ENCODE data around the gene ELMO1. TPM values are rescaled to one million over a fixed set of nuclear protein-coding genes. Genes with fewer than 3 reads are reported as not detected.

Gene ELMO1
- total RNA-seq, 1 donor from 2014 or later = 112 TPM

GRCh38 chr7:36965625-36966024 is 483.0 kb downstream of the ELMO1 start:
- H3K9me3 Mint-ChIP-seq = peaks cover 4% of the 10 kb centered on the region
- no peak overlapping the region for H3K27ac Mint-ChIP-seq
- peaks cover 44% of the 10 kb centered on the region for H3K4me1 Mint-ChIP-seq (ENCODE audit: low read depth)
- H3K27me3 Mint-ChIP-seq (ENCODE audit: low read depth) = no peaks in the 10 kb centered on the region
- no peak overlapping the region for H3K4me3 Mint-ChIP-seq (ENCODE audit: low read depth)
- intact Hi-C loops (cut with micrococcal nuclease) = loop anchor here (10.0 kb wide), 3 partner anchors 241 to 481 kb away; partner anchors contain the start of gene AOAH
- DNase-seq (ENCODE audit: low spot score) = no peak
- H3K36me3 Mint-ChIP-seq (ENCODE audit: low read depth) = peaks cover 27% of the 10 kb centered on the region

- H3K36me3 Mint-ChIP-seq (ENCODE audit: low read depth) = peaks cover 28% of the 10 kb centered on the region
- DNase-seq (ENCODE audit: low spot score) = no peak
- H3K27ac Mint-ChIP-seq = peak overlapping the region; percentile 42
- intact Hi-C loops (cut with micrococcal nuclease) = loop anchor here (5.0 to 10.0 kb wide), 5 partner anchors 103 to 479 kb away; partner anchors contain the start of gene AOAH
- no peak overlapping the region for H3K4me3 Mint-ChIP-seq (ENCODE audit: low read depth)
- H3K4me1 Mint-ChIP-seq (ENCODE audit: low read depth) = peaks cover 41% of the 10 kb centered on the region
- peaks cover 4% of the 10 kb centered on the region for H3K9me3 Mint-ChIP-seq
- no peaks in the 10 kb centered on the region for H3K27me3 Mint-ChIP-seq (ENCODE audit: low read depth)
These were observed 484.4 kb downstream of the ELMO1 start for GRCh38 chr7:36964297-36964696.

DNA sequence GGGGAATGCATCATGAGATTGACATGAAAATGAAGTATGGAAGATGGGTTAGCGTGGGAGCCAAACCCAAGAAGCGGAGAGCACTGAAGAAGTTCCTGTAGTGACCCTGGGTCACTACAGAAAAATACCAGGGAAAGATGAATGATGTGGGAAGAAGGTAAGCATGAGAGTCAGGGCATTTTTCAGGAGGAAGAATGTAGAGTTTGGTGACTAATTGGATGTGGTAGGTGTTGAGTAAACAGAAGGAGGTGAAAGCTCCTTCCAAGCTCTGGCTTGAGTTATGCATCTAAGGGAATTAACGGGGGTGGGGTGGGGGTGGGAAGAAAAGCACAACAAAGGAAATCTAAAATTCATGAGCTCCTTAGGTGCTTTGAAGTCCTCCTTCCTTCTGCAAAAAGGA is 486.3 kb downstream of the ELMO1 start:
- peaks cover 27% of the 10 kb centered on the region for H3K36me3 Mint-ChIP-seq (ENCODE audit: low read depth)
- peaks cover 40% of the 10 kb centered on the region for H3K4me1 Mint-ChIP-seq (ENCODE audit: low read depth)
- no peaks in the 10 kb centered on the region for H3K27me3 Mint-ChIP-seq (ENCODE audit: low read depth)
- H3K9me3 Mint-ChIP-seq = peaks cover 4% of the 10 kb centered on the region
- H3K4me3 Mint-ChIP-seq (ENCODE audit: low read depth) = no peak overlapping the region
- intact Hi-C loops (cut with micrococcal nuclease) = loop anchor here (5.0 to 10.0 kb wide), 5 partner anchors 105 to 478 kb away; partner anchors contain the start of gene AOAH
- DNase-seq (ENCODE audit: low spot score) = no peak
- no peak overlapping the region for H3K27ac Mint-ChIP-seq

DNA sequence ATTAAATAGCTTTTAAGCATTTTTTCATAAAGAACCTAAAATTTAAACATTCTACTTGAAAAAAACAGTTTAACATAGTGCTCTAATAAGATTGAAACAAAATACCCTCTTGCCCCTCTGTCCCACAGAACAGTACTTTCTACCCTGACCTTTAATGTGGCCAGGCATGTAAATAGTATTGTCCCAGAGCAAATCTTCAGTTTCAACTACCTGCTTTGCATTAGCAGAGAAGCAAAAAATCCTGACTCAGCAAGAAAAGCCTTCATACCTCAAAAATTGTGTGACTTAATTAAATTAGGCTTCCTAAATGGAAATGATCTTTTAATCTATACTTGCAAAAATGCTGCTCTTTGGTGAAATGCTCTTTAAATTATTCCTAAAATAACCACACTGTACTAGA is 487.0 kb downstream of the ELMO1 start:
- intact Hi-C loops (cut with micrococcal nuclease) = loop anchor here (2.0 to 10.0 kb wide), 6 partner anchors 106 to 477 kb away; partner anchors contain the start of gene AOAH
- DNase-seq (ENCODE audit: low spot score) = no peak
- H3K27me3 Mint-ChIP-seq (ENCODE audit: low read depth) = no peaks in the 10 kb centered on the region
- peaks cover 4% of the 10 kb centered on the region for H3K9me3 Mint-ChIP-seq
- no peak overlapping the region for H3K4me3 Mint-ChIP-seq (ENCODE audit: low read depth)
- no peak overlapping the region for H3K27ac Mint-ChIP-seq
- peaks cover 40% of the 10 kb centered on the region for H3K4me1 Mint-ChIP-seq (ENCODE audit: low read depth)
- peaks cover 25% of the 10 kb centered on the region for H3K36me3 Mint-ChIP-seq (ENCODE audit: low read depth)

GRCh38 chr7:36961097-36961496 is 487.6 kb downstream of the ELMO1 start:
- no peak for DNase-seq (ENCODE audit: low spot score)
- H3K27ac Mint-ChIP-seq = peak overlapping the region; percentile 71
- no peaks in the 10 kb centered on the region for H3K27me3 Mint-ChIP-seq (ENCODE audit: low read depth)
- H3K9me3 Mint-ChIP-seq = peaks cover 4% of the 10 kb centered on the region
- intact Hi-C loops (cut with micrococcal nuclease) = loop anchor here (2.0 to 10.0 kb wide), 6 partner anchors 106 to 476 kb away; partner anchors contain the start of gene AOAH
- H3K4me1 Mint-ChIP-seq (ENCODE audit: low read depth) = peaks cover 40% of the 10 kb centered on the region
- peaks cover 30% of the 10 kb centered on the region for H3K36me3 Mint-ChIP-seq (ENCODE audit: low read depth)
- peak overlapping the region; percentile 34 for H3K4me3 Mint-ChIP-seq (ENCODE audit: low read depth)

DNA sequence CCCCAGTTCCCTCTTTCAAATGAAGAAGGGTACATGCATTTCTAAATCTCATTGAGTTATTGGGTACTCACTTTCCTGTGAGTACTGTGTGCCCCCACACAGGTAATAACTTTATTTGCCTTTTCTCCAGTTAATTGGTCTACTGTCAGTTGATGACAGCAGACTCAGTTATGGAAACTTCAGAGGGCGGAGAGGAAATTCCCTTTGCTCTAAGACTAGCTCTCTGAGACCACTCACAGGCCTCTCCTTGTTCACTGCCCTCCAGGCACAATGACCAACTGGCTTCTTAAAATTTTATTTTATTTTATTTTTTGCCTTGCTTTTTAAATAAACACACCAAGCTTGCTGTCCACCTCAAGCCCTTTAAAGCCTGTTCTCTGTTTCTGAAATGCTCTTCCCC is 488.6 kb downstream of the ELMO1 start:
- no peak for DNase-seq (ENCODE audit: low spot score)
- H3K27ac Mint-ChIP-seq = peak overlapping the region; percentile 72
- peaks cover 36% of the 10 kb centered on the region for H3K4me1 Mint-ChIP-seq (ENCODE audit: low read depth)
- H3K4me3 Mint-ChIP-seq (ENCODE audit: low read depth) = no peak overlapping the region
- peaks cover 4% of the 10 kb centered on the region for H3K9me3 Mint-ChIP-seq
- intact Hi-C loops (cut with micrococcal nuclease) = loop anchor here (2.0 to 10.0 kb wide), 6 partner anchors 107 to 475 kb away; partner anchors contain the start of gene AOAH
- H3K36me3 Mint-ChIP-seq (ENCODE audit: low read depth) = peaks cover 33% of the 10 kb centered on the region
- no peaks in the 10 kb centered on the region for H3K27me3 Mint-ChIP-seq (ENCODE audit: low read depth)

GRCh38 chr7:36958111-36958733 is 490.4 kb downstream of the ELMO1 start:
- H3K36me3 Mint-ChIP-seq (ENCODE audit: low read depth) = peaks cover 35% of the 10 kb centered on the region
- H3K27ac Mint-ChIP-seq = no peak overlapping the region
- no peak overlapping the region for H3K4me3 Mint-ChIP-seq (ENCODE audit: low read depth)
- H3K27me3 Mint-ChIP-seq (ENCODE audit: low read depth) = no peaks in the 10 kb centered on the region
- DNase-seq (ENCODE audit: low spot score) = no peak
- peaks cover 4% of the 10 kb centered on the region for H3K9me3 Mint-ChIP-seq
- H3K4me1 Mint-ChIP-seq (ENCODE audit: low read depth) = peaks cover 28% of the 10 kb centered on the region
- intact Hi-C loops (cut with micrococcal nuclease) = loop anchor here (2.0 kb wide), 1 partner anchor 275 kb away; no protein-coding TSS in a partner anchor

DNA sequence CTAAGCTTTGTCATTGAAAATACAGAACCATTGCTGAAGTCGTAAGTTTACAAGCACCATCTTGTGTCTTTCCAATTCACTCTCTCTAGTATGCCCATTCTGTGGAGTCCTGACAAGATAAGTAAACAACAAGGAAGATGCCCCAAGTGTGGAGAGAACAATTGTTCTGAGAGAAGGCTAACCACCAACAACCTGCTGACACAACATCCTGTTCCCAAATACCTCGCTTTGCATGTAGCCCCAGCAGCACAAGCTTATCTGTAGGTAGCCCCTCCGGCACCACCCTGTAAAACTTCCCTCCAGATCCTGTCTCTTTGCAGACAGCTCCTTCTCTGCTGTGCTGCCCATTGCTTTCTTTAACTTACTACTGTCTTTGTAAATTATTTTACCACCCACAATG is 491.0 kb downstream of the ELMO1 start:
- Mint-ChIP-seq H3K36me3 (ENCODE audit: low read depth) (peaks cover 33% of the 10 kb centered on the region), H3K4me3 (ENCODE audit: low read depth) (no peak overlapping the region), H3K4me1 (ENCODE audit: low read depth) (peaks cover 25% of the 10 kb centered on the region), H3K27ac (no peak overlapping the region), H3K27me3 (ENCODE audit: low read depth) (no peaks in the 10 kb centered on the region), H3K9me3 (peaks cover 4% of the 10 kb centered on the region)
- no peak for DNase-seq (ENCODE audit: low spot score)
- intact Hi-C loops (cut with micrococcal nuclease) = loop anchor here (2.0 kb wide), 1 partner anchor 275 kb away; no protein-coding TSS in a partner anchor

GRCh38 chr7:36956814-36957213 is 491.9 kb downstream of the ELMO1 start:
- no peak for DNase-seq (ENCODE audit: low spot score)
- intact Hi-C loops (cut with micrococcal nuclease) = no loop called here
- no peaks in the 10 kb centered on the region for H3K27me3 Mint-ChIP-seq (ENCODE audit: low read depth)
- peaks cover 18% of the 10 kb centered on the region for H3K4me1 Mint-ChIP-seq (ENCODE audit: low read depth)
- H3K4me3 Mint-ChIP-seq (ENCODE audit: low read depth) = no peak overlapping the region
- H3K36me3 Mint-ChIP-seq (ENCODE audit: low read depth) = peaks cover 32% of the 10 kb centered on the region
- H3K27ac Mint-ChIP-seq = no peak overlapping the region
- peaks cover 8% of the 10 kb centered on the region for H3K9me3 Mint-ChIP-seq

GRCh38 chr7:36955456-36956129 is 493.1 kb downstream of the ELMO1 start:
- intact Hi-C loops (cut with micrococcal nuclease) = no loop called here
- no peak overlapping the region for H3K4me3 Mint-ChIP-seq (ENCODE audit: low read depth)
- peaks cover 7% of the 10 kb centered on the region for H3K4me1 Mint-ChIP-seq (ENCODE audit: low read depth)
- H3K27me3 Mint-ChIP-seq (ENCODE audit: low read depth) = no peaks in the 10 kb centered on the region
- DNase-seq (ENCODE audit: low spot score) = no peak
- no peak overlapping the region for H3K27ac Mint-ChIP-seq
- H3K9me3 Mint-ChIP-seq = peaks cover 4% of the 10 kb centered on the region
- H3K36me3 Mint-ChIP-seq (ENCODE audit: low read depth) = peaks cover 38% of the 10 kb centered on the region

DNA sequence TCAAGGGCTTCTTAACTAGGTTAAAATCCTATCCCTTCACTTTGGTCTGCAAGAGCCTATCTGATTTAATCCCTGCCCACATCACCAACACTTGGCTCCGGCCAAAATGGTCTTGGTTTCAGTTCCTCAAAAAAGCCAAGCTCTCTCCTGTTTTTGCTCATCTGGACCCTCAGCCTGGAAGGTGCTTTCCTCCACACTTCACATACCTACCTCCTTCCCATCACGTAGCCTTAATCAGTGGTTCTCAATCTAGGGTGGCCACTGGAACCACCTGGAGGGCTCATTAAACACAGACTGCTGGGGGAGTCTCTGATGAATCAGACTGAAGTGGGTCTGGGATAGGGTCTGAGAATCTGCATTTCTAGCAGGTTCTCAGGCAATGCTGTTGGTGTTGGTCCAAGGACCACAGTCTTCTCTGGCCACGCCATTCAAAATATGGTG is 497.4 kb downstream of the ELMO1 start:
- intact Hi-C loops (cut with micrococcal nuclease) = no loop called here
- Mint-ChIP-seq H3K27ac (no peak overlapping the region), H3K9me3 (peaks cover 20% of the 10 kb centered on the region), H3K36me3 (ENCODE audit: low read depth) (peaks cover 70% of the 10 kb centered on the region), H3K4me1 (ENCODE audit: low read depth) (no peaks in the 10 kb centered on the region), H3K27me3 (ENCODE audit: low read depth) (no peaks in the 10 kb centered on the region), H3K4me3 (ENCODE audit: low read depth) (no peak overlapping the region)
- DNase-seq (ENCODE audit: low spot score) = no peak

- Mint-ChIP-seq H3K36me3 (ENCODE audit: low read depth) (peaks cover 70% of the 10 kb centered on the region), H3K27ac (no peak overlapping the region), H3K9me3 (peaks cover 21% of the 10 kb centered on the region), H3K4me3 (ENCODE audit: low read depth) (no peak overlapping the region), H3K27me3 (ENCODE audit: low read depth) (no peaks in the 10 kb centered on the region), H3K4me1 (ENCODE audit: low read depth) (no peaks in the 10 kb centered on the region)
- no peak for DNase-seq (ENCODE audit: low spot score)
- intact Hi-C loops (cut with micrococcal nuclease) = no loop called here
These were observed 498.7 kb downstream of the ELMO1 start for GRCh38 chr7:36949711-36950600.
